Dendritic cell treated with granulocyte-macrophage colony-stimulating factor and Interleukin-4, amounts not matched to agents 40 ng/mL and 50 ng/mL, for 4 days (primary cell): ENCODE results near the gene S100A5.

ENCODE experiments used
- H3K27ac Mint-ChIP-seq: one replicate; pipeline ENCODE4 v1.8.0; 2022; ENCODE audit warnings: mild to moderate bottlenecking, mixed read lengths
- H3K27me3 Mint-ChIP-seq: one replicate; pipeline ENCODE4 v1.8.0; 2022; ENCODE audit warnings: mild to moderate bottlenecking, mixed read lengths
- H3K36me3 Mint-ChIP-seq: one replicate; pipeline ENCODE4 v1.8.0; 2022; ENCODE audit warnings: low read depth, mixed read lengths
- H3K4me1 Mint-ChIP-seq: one replicate; pipeline ENCODE4 v1.8.0; 2022; ENCODE audit warnings: low read depth, mixed read lengths
- H3K4me3 Mint-ChIP-seq: one replicate; pipeline ENCODE4 v1.8.0; 2022; ENCODE audit warnings: mild to moderate bottlenecking, moderate library complexity, mixed read lengths
- H3K9me3 Mint-ChIP-seq: one replicate; pipeline ENCODE4 v1.8.0; 2022; ENCODE audit warnings: mixed read lengths
- intact Hi-C: fragments of 100-400 bp; cut with micrococcal nuclease; formaldehyde crosslinking; loops from one replicate; pipeline ENCODE4 v1.15.0; 2022

S100A5 gene

DNA sequence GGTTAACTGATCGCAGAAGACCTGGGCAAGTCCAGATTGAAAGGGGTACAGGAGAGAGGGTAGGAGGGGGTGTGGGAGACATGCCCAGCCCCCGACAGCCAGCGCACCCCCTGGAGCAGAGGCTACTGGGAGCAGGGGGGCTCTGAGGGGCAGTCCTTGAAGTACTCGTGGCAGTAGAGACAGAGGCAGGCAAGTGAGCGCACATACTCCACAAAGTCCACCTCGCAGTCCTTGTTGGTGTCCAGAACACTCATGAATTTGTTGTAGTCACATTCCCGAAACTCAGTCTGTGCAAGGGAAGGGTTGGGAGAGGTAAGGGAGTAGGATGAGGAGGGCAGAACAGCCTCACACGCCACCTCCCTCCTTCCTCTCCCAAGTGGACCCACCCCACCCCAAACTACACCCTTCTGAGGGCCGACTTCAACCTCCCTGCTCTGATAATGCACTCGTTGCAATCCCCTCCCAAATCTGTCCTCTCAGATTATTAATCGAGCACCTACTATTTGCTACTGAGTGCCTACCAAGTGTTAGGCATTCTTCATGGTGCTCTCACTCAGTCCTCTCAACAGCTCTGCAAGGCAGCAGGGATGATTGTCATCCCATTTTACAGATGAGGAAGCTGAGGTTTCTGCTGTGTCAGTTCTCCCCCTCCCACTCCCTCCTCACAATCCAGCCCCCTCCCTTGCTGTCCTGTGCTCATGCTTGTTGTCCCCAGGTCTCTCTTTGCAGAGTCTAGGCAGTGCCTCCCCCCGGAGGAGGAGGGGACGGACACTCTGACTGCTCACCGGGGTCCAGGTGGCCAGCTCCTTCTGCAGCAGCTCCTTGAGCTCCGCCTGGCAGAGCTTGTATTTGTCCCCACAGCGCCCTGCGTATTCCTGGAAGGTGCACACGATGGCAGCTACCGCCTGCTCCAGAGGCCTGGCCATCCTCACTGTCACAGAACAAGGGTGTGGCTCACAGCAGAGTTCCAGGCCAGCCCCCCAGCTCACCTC is 7.1 kb upstream of the S100A5 start:
- no peaks in the 10 kb centered on the region for H3K27me3 Mint-ChIP-seq
- peaks cover 32% of the 10 kb centered on the region for H3K36me3 Mint-ChIP-seq
- H3K27ac Mint-ChIP-seq: peak overlapping the region; percentile 94
- peaks cover 96% of the 10 kb centered on the region for H3K4me1 Mint-ChIP-seq
- no peaks in the 10 kb centered on the region for H3K9me3 Mint-ChIP-seq
- H3K4me3 Mint-ChIP-seq: no peak overlapping the region
- intact Hi-C loops: no loop called here

DNA sequence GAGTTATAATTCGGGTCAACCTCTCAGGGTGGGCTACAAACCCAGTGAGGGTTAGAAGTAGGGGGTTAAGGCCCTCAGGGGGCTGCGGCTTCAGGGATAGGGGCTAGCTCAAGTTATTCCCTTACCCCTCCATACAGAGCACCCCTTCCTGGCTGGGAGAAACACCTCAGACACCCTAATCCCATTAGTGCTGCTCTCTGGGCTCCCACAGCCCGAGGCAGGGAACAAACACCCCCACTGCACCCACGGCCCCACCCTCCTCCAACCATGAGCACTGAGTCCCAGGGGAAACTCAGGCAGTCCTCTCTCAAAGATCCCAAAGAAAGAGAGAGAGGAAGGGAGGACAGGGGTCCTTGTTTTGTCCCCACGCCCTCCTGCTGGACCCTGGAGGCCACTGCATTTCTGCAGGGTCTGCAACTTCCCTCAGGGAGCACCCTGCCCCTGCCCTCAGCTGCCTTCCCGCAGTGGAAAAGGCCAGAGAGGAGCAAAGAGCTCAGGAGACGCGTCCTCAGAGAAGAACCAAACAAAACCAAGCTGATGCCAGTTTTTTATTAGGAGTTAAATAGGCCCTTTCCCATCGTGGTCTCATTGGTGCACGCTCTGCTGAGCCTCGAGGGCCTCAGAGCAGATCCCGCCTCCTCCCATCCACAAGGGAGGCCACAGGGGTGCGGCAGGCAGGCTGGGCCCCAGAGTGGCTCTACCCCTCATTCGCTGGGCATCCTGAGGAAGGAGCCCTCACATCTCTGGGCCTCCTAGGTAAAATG is 6.2 kb upstream of the S100A5 start:
- peak overlapping the region; percentile 97 for H3K4me3 Mint-ChIP-seq
- H3K4me1 Mint-ChIP-seq: peaks cover 97% of the 10 kb centered on the region
- peaks cover 37% of the 10 kb centered on the region for H3K36me3 Mint-ChIP-seq
- no peaks in the 10 kb centered on the region for H3K9me3 Mint-ChIP-seq
- intact Hi-C loops: no loop called here
- H3K27me3 Mint-ChIP-seq: no peaks in the 10 kb centered on the region
- H3K27ac Mint-ChIP-seq: peak overlapping the region; percentile 94

DNA sequence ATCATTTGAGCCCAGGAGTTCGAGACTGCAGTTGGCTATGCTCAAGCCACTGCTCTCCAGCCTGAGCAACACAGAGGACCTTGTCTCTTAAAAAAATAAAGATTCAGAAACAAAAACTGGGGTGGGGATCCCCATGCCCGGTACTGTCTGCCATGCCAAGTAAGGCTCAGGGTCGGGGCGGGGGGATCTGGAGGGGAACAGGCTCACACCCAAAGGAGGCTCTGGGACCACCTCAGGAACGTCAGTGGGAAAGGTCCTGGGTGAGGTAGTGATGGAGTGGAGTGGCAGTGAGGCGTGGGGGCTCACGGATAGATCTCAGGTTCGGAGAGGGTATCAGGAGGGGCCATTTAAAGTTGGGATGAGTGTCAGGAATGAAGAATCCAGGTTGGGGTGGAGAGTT is 5.6 kb upstream of the S100A5 start:
- H3K4me1 Mint-ChIP-seq: peaks cover 99% of the 10 kb centered on the region
- no peaks in the 10 kb centered on the region for H3K27me3 Mint-ChIP-seq
- no peaks in the 10 kb centered on the region for H3K9me3 Mint-ChIP-seq
- H3K36me3 Mint-ChIP-seq: peaks cover 37% of the 10 kb centered on the region
- H3K27ac Mint-ChIP-seq: peak overlapping the region; percentile 94
- intact Hi-C loops: no loop called here
- peak overlapping the region; percentile 97 for H3K4me3 Mint-ChIP-seq

DNA sequence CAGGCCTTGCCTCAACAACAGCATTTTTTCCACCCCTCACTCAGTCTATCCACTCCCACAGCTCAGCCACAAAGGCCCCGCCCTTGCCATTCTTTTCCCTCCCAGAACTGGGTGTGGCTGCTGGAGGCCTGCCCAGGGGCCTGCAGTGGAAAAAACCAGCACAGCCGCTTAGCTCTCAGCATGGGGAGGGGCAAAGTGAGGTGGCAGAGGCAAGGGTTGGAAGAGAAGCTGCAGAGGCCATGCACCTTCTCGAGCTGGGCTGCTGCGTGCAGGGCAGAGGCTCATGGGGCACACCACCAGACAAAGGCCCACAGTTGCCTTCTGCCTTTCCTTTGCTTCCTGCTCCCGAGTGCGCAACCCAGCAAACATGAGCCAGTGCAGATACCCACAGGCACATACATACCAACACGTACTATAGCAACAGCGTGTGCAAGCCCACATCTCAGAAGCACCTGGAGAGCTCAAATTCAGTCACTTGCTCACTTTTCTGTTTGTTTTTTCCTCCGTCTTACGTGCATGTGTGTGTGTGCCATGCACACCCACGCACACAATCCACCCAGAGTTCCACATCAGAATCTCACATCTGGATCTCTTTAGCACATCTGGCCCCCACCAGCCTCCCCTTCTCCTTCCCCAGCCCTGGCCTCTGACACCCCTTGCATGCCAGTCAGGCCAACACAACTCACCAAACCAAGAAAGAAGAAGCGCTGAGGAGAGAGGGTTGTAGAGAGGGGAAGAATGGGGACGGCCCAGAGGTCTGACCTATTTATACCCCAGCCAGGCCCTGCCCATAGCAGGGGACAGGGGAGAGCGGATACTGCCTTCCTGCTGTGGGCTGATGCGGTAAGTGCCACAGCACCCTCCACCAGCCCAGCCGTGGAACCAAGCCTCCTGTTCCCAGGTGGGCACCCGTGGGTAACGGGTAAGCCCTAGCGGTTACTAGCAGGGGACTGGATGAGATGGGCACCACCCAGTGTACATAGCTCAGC is 4.6 kb upstream of the S100A5 start, which contains the start of gene S100A4:
S100A4 (minus strand) TSS at position 740 of the 989 bp plus-strand sequence. CDS start 1,012 bp downstream, outside the sequence.
- Mint-ChIP-seq H3K4me1 (peaks cover 99% of the 10 kb centered on the region), H3K27ac (peak within 1 kb of the TSS; percentile 94), H3K27me3 (no peaks in the 10 kb centered on the region), H3K4me3 (peak within 1 kb of the TSS; percentile 97), H3K9me3 (no peaks in the 10 kb centered on the region), H3K36me3 (peaks cover 37% of the 10 kb centered on the region)
- intact Hi-C loops: no loop called here

DNA sequence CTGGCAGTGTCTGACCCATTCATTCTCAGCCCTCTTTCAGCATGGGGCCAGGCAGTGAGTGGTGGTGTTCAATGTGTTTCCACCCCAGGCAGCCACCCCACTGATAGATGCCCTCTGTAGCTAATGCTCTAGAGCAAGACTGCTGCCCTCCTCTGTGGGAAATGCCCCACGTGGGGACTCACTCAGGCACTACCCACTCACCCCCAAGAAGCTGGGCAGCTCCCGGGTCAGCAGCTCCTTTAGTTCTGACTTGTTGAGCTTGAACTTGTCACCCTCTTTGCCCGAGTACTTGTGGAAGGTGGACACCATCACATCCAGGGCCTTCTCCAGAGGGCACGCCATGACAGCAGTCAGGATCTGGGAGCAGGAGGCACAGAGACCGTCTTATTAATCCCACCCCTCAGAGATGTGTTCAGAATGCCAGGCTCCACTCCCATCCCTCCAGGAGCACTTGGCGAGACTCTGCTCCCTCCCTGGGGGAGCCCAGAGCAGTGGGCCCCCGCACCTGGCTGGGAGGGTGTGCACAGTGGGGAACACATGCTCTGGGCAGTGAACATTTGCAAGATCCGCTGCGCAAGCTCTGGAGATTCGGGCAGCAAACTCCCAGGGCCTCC is 3.8 kb upstream of the S100A5 start:
- Mint-ChIP-seq H3K27me3 (no peaks in the 10 kb centered on the region), H3K9me3 (no peaks in the 10 kb centered on the region), H3K4me3 (peak overlapping the region; percentile 97), H3K27ac (peak overlapping the region; percentile 94), H3K4me1 (peaks cover 99% of the 10 kb centered on the region), H3K36me3 (peaks cover 40% of the 10 kb centered on the region)
- intact Hi-C loops: no loop called here

DNA sequence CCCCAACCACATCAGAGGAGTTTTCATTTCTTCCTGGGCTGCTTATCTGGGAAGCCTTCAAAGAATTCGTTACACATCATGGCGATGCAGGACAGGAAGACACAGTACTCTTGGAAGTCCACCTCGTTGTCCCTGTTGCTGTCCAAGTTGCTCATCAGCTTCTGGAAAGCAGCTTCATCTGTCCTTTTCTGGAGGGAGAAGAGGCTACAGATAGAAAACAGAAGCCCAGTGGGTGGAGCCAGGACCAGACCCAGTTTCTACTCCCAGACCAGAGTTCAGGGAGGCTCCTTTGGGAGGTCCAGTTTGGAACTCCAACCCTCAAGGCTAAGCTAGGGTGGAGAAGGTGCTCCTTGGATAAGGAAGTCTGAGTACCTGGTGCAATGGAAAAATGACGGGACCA is 3.0 kb upstream of the S100A5 start:
- H3K4me1 Mint-ChIP-seq: peaks cover 95% of the 10 kb centered on the region
- intact Hi-C loops: no loop called here
- peak overlapping the region; percentile 94 for H3K27ac Mint-ChIP-seq
- H3K4me3 Mint-ChIP-seq: peak overlapping the region; percentile 97
- H3K36me3 Mint-ChIP-seq: peaks cover 43% of the 10 kb centered on the region
- no peaks in the 10 kb centered on the region for H3K27me3 Mint-ChIP-seq
- no peaks in the 10 kb centered on the region for H3K9me3 Mint-ChIP-seq

DNA sequence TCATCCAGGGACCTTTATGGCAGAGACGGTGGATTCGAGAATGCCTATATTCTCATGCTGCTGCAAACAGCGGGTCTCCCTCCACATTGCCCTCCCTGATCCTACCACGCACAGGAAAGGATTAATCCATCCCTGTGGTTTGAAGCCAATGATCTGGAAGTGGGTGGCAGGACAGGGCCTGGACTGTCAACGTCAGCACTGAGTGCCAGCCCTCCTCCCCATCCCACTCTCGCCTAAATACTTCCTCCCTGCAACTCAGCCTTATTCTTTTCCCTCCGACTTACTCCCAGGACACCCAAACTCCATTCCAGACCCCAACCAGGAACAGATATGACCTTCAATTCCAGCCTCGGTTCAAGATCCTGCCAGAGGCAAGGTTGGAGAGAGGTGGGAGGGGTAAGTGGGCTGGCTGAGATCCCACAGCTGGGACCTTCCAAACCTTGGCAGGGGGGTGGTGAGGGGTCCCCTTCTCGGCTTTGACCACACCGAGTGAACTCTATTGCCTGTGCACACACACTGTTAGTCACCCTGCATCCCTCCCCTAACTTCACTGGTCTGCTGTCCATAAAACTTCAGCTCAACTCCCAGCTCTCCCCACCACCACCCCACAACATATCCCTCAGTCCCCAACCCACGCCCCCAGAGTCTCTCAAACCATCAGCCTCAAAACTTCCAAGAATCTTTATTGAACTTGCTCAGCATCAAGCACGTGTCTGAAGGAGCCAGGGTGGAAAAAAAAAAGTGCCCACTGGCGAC is 2.4 kb upstream of the S100A5 start:
- intact Hi-C loops: no loop called here
- no peaks in the 10 kb centered on the region for H3K9me3 Mint-ChIP-seq
- H3K27me3 Mint-ChIP-seq: no peaks in the 10 kb centered on the region
- H3K27ac Mint-ChIP-seq: peak overlapping the region; percentile 94
- H3K4me1 Mint-ChIP-seq: peaks cover 95% of the 10 kb centered on the region
- H3K36me3 Mint-ChIP-seq: peaks cover 43% of the 10 kb centered on the region
- H3K4me3 Mint-ChIP-seq: peak overlapping the region; percentile 97

DNA sequence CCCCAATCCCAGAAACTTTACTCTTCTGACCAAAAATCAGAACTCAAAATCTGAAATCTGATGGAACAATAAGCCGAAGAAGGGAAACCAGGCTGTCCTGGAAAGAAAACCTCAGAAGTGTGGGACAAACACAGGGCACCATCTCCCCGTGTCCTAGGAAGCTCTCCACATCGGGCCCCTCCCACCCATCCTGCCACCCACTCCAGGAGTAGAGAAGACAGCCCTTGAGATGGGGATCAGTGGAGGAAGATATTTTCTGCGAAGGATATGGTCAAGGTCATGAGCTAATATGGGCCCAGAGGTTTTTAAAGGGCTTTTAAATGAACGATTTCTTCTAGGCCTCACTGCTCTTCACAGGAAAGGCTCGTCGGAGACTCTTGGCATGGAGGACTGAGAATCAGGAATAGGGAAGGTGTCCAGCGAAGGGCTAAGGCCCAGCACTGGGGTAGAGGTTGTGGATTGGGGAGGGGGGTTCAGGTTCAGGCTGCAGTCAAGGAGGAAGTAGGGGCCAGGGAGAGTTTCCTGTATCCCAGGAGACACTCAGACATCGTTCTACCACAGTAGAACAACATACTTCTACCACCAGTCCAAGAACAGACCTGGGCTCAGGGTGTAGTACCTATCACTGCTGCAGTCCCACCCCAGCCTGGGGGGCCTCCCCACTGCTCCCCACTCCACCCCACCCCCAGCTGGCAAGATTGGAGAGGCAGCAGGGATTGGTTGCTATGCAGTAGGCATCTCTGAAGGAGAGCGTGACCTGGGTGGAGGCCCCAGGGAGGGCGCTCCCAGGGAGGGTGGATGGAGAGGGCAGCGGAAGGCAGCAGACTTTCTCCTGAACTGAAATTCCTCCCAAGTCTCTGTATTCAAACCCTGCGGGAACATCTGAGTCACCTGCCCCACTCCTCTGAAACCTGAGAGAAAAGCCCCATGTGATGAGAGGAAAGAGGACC is 1.2 kb upstream of the S100A5 start:
- peaks cover 43% of the 10 kb centered on the region for H3K36me3 Mint-ChIP-seq
- H3K4me3 Mint-ChIP-seq: peak overlapping the region; percentile 97
- peak overlapping the region; percentile 94 for H3K27ac Mint-ChIP-seq
- no peaks in the 10 kb centered on the region for H3K9me3 Mint-ChIP-seq
- H3K27me3 Mint-ChIP-seq: no peaks in the 10 kb centered on the region
- H3K4me1 Mint-ChIP-seq: peaks cover 95% of the 10 kb centered on the region
- intact Hi-C loops: no loop called here

DNA sequence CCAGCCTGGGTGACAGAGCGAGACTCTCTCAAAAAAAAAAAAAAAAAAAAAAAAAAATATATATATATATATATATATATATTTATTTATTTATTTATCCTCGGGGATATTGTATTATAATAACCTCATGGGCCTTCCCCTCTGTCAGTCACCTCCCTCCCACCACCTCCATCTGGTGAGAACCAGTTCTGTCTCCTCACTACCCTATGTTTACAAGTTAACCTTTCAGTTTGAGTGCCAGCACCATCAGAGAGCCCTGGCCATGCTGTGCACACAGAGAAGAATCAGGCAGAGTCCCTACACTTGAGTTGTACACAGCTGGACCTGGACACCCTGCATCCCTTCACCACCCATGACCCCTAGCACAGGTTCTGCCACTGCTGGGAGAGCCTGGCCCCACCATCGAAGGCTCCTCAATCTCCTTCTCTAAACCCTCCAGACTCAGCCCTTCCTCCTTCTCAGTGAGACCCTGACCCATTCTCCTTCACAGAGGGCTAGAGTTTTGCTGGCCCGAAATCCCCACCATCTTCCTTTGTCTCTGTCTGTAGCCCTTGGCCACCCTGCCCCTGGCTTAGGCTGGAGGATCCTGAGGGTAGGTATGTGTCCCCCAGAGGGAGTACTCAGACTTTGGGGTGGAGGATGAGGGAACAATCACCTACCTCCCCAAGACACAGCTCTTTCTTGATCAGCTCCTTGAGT is 1.2 kb downstream of the S100A5 start:
- intact Hi-C loops: no loop called here
- Mint-ChIP-seq H3K4me1 (peaks cover 89% of the 10 kb centered on the region), H3K36me3 (peaks cover 46% of the 10 kb centered on the region), H3K27ac (peak overlapping the region; percentile 94), H3K4me3 (no peak overlapping the region), H3K9me3 (no peaks in the 10 kb centered on the region), H3K27me3 (no peaks in the 10 kb centered on the region)

DNA sequence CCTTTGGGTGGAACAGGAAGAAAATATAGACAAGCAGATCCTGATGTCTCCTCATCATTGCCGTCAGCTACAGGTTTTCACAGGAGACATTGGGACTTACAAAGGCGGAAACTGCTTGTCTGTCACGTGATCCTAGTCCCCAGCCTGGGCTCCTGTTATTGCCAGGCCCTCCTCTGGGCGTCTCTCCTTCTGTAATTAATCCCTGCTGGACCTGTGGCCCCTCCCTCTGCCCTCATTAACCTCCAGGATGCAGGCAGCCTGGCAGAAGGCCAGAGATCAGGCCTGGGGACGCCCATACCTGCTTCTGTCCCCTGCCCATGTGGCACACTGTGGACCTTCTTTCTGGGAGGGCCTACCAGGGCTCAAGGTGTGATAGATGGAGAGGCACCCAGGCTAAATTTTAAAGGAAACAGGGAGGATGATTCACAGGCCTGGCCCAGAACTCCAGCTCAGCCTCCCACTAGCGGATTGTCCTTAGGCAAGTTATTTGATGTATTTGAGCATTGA is 2.4 kb downstream of the S100A5 start:
- H3K27ac Mint-ChIP-seq: peak overlapping the region; percentile 91
- no peaks in the 10 kb centered on the region for H3K27me3 Mint-ChIP-seq
- peaks cover 89% of the 10 kb centered on the region for H3K4me1 Mint-ChIP-seq
- H3K4me3 Mint-ChIP-seq: no peak overlapping the region
- no peaks in the 10 kb centered on the region for H3K9me3 Mint-ChIP-seq
- H3K36me3 Mint-ChIP-seq: peaks cover 46% of the 10 kb centered on the region
- intact Hi-C loops: no loop called here

DNA sequence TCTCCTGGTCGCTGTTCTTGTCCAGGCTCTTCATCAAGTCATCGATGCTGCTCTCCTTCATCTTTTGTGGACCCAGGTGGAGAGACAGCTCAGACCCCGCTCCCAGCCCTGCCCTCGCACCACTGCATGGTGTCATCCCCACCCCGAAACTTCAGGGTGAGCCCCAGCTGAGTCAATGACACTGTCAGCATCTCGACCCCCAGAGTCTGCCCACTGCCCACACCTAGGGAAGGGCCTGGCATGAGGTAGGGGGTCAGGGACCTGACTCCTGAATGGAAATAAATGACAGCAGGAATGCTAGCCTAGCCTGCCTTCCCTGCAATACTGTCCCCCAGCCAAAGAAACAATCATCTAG is 3.4 kb downstream of the S100A5 start:
- intact Hi-C loops: no loop called here
- Mint-ChIP-seq H3K4me3 (no peak overlapping the region), H3K27ac (peak overlapping the region; percentile 91), H3K27me3 (no peaks in the 10 kb centered on the region), H3K36me3 (peaks cover 42% of the 10 kb centered on the region), H3K4me1 (peaks cover 89% of the 10 kb centered on the region), H3K9me3 (no peaks in the 10 kb centered on the region)
